T-cell (primary cell): ENCODE results near the gene ZCCHC10. TPM values are rescaled to one million over a fixed set of nuclear protein-coding genes. Genes with fewer than 3 reads are reported as not detected.
A peak's percentile ranks its signal among the peaks of the same experiment; 100 is the strongest.

Source experiments
- ATAC-seq, 4 experiments: fragments of 200-7000 bp in 3 of 4; fragments of 150-1000 bp in 1 of 4; cut with Tn5 transposase; replicated peaks in 1 of 4; 1 replicate in 3 of 4; 2 replicates in 1 of 4; pipeline ENCODE4 v1.10.0; 2021; ENCODE audit warnings: moderate library complexity in 3 of 4, mild to moderate bottlenecking in 2 of 4, moderate number of reproducible peaks in 1 of 4
- CTCF ChIA-PET, 2 donors: fragments of 300-600 bp; sonication (Branson Sonifier 250); formaldehyde crosslinking; loops; one replicate each; lab custom pipeline; 2022; ENCODE audit warnings: antibody characterized with exemption in 2 of 2; lab: Charles Lee
- POLR2A ChIA-PET, 2 donors: fragments of 300-600 bp; sonication (Branson Sonifier 250); formaldehyde crosslinking; loops; one replicate each; lab custom pipeline; 2022; ENCODE audit warnings: antibody characterized with exemption in 2 of 2; lab: Charles Lee
- DNase-seq, 35 experiments: peaks; one replicate each; pipeline versions ENCODE4 v3.0.0 to v3.0.0-alpha.2; 2013 to 2023
- H3K27ac ChIP-seq: one replicate; pipeline ENCODE4 v1.5.1; 2013; ENCODE audit warnings: low read length
- H3K27me3 ChIP-seq, 2 experiments: replicated peaks in 1 of 2; 1 replicate in 1 of 2; 2 replicates in 1 of 2; pipeline versions ENCODE4 v1.6.1 to v1.7.0; 2013; ENCODE audit warnings: low read length in 1 of 2, mixed read lengths in 1 of 2; ENCODE audit not compliant: control insufficient read depth in 2 of 2, insufficient read depth in 2 of 2; ENCODE audit errors: extremely low read depth in 1 of 2
- H3K36me3 ChIP-seq, 2 donors: 1 replicate in 1 of 2; 2 replicates in 1 of 2; pipeline versions ENCODE4 v1.6.1 to v1.7.0; 2013; ENCODE audit warnings: low read length in 1 of 2; ENCODE audit not compliant: control insufficient read depth in 2 of 2, insufficient read depth in 1 of 2; ENCODE audit errors: extremely low read depth in 1 of 2
- H3K4me1 ChIP-seq, 2 experiments: 1 replicate in 1 of 2; 2 replicates in 1 of 2; pipeline versions ENCODE4 v1.6.1 to v1.7.0; 2013; ENCODE audit warnings: low read length in 2 of 2, mixed read lengths in 1 of 2; ENCODE audit not compliant: insufficient read depth in 2 of 2, control insufficient read depth in 1 of 2; ENCODE audit errors: extremely low read depth in 1 of 2
- H3K4me3 ChIP-seq, 2 donors: 1 replicate in 1 of 2; 2 replicates in 1 of 2; pipeline versions ENCODE4 v1.5.1 to v1.7.0; 2013; ENCODE audit warnings: mild to moderate bottlenecking in 2 of 2, low read length in 1 of 2, moderate library complexity in 1 of 2; ENCODE audit not compliant: control insufficient read depth in 1 of 2; ENCODE audit errors: extremely low read depth in 1 of 2
- H3K9me3 ChIP-seq: 2 replicates; pipeline ENCODE4 v1.7.0; 2013
- H3K27ac Mint-ChIP-seq, 2 donors: one replicate each; pipeline ENCODE4 v1.8.0; 2020 to 2021; ENCODE audit warnings: mild to moderate bottlenecking in 2 of 2, mixed read lengths in 2 of 2
- H3K27me3 Mint-ChIP-seq, 2 donors: one replicate each; pipeline ENCODE4 v1.8.0; 2021 to 2022; ENCODE audit warnings: mixed read lengths in 2 of 2
- H3K36me3 Mint-ChIP-seq: one replicate; pipeline ENCODE4 v1.8.0; 2021; ENCODE audit warnings: mixed read lengths
- H3K4me1 Mint-ChIP-seq, 3 donors: one replicate each; pipeline ENCODE4 v1.8.0; 2020 to 2022; ENCODE audit warnings: mixed read lengths in 3 of 3, mild to moderate bottlenecking in 1 of 3
- H3K4me3 Mint-ChIP-seq, 3 donors: one replicate each; pipeline ENCODE4 v1.8.0; 2020 to 2022; ENCODE audit warnings: mild to moderate bottlenecking in 3 of 3, mixed read lengths in 3 of 3, moderate library complexity in 3 of 3
- H3K9me3 Mint-ChIP-seq, 3 donors: one replicate each; pipeline ENCODE4 v1.8.0; 2020 to 2022; ENCODE audit warnings: mixed read lengths in 3 of 3
- WGBS: methylation state at CpG from one replicate; pipeline ENCODE4 v1.1.5; 2013; ENCODE audit warnings: missing lambda C conversion rate; ENCODE audit not compliant: insufficient coverage; 5-methylcytosine and 5-hydroxymethylcytosine counted together
- total RNA-seq, 35 experiments: library from RNA in 6 of 35; stranded (reverse) in 6 of 35; fragments of 120-200 nt in 1 of 35; gene quantifications; one replicate each; pipeline versions ENCODE4 v1.2.1 to v1.2.4 and lab custom pipeline; 2013 to 2026

The ZCCHC10 gene
- 10 to 100 TPM; 15.6 to 19.5 (median 16.3) TPM for total RNA-seq
- 14.2 TPM for total RNA-seq (2013)
- 11.1 to 43.0 (median 22.4) reads per million in 29 experiments for total RNA-seq (lab: John Stamatoyannopoulos, UW)

GRCh38 chr5:133025804-133026663 is at the start of gene ZCCHC10:
ZCCHC10 (minus strand) TSS chr5:133026549; CDS start chr5:133026537, 12 bp downstream.
- CTCF ChIA-PET, result no interaction called here
- Mint-ChIP-seq H3K4me1 (peaks cover 19 to 29% (median 24%) of the 10 kb centered on the region in 3 donors), H3K27ac (peak within 1 kb of the TSS; percentile 88 to 89), H3K27me3 (no peaks in the 10 kb centered on the region), H3K36me3 (peaks cover 6% of the 10 kb centered on the region), H3K9me3 (no peaks in the 10 kb centered on the region), H3K4me3 (peak within 1 kb of the TSS; percentile 93 to 96 (median 94))
- Histone ChIP-seq H3K36me3 (peaks cover 0 to 5% of the 10 kb centered on the region in 2 donors), H3K27ac (peak within 1 kb of the TSS; percentile 88), H3K4me3 (peak within 1 kb of the TSS; percentile 91 to 92), H3K9me3 (no peaks in the 10 kb centered on the region), H3K4me1 (peaks cover 3 to 11% of the 10 kb centered on the region in 2 experiments), H3K27me3 (peaks cover 0 to under 1% of the 10 kb centered on the region in 2 experiments)
- WGBS, result under 1% methylated on average over 52 of the region's 53 CpGs
- POLR2A ChIA-PET, result interaction anchor here in 1 of 2 donors (0.7 to 1.5 kb wide), 2 partner anchors 25 to 66 kb away, joined by 3 to 4 read pairs; no protein-coding TSS in a partner anchor
- DNase-seq (peak; percentile 78 to 93 (median 87)), ATAC-seq (peak; percentile 99 to 100 (median 100))

DNA sequence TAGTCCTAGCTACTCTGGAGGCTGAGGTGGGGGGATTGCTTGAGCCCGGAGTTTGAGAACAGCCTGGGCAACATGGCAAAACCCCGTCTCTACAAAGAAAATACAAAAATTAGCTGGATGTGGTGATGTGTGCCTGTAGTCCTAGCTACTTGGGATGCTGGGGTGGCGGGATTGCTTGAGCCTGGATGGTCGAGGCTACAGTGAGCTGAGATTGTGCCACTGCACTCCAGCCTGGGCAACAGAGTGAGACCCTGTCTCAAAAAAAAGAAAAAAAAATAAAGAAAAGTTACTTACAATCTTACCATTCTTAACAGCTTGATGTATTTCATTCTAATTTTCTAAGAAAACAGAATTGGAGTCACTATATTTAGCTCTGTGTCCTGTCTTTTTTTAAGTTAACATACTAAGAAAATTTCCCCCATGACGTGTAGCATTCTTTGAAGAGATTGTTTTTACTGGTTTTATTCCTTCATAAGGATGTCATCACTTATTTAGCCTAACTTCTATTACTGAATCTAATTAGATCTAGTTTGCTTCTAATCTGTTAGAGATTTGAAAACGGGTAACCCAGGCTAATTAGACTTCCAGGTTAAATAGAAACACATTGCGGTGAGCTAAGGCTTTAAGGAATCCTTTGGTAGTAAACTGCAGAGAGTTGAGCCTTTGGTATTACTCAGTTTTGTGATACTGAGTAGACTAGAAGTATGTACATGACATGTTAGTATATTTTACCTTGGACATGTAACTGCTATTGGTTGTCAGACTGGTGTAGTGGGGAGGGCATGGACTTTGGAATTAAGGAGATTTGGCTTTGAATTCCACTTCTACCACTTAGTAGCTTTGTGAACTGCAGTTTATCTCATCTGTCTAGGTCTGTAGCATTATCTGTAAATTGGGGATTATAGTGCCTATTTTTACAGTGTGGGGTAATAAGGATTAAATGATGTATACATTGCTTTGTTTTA is 49.5 kb upstream of the ZCCHC10 start:
- POLR2A ChIA-PET, result interaction anchor here in 1 of 2 donors (0.6 kb wide), 1 partner anchor 54 kb away, joined by 3 read pairs; no protein-coding TSS in a partner anchor
- DNase-seq (no peak), ATAC-seq (no peak)
- Histone ChIP-seq H3K27ac (no peak overlapping the region), H3K4me1 (no peaks in the 10 kb centered on the region), H3K4me3 (no peak overlapping the region), H3K9me3 (no peaks in the 10 kb centered on the region), H3K27me3 (no peaks in the 10 kb centered on the region), H3K36me3 (peaks cover 3 to 78% of the 10 kb centered on the region in 2 donors)
- Mint-ChIP-seq H3K4me3 (no peak overlapping the region), H3K4me1 (peaks cover 16 to 20% (median 16%) of the 10 kb centered on the region in 3 donors), H3K36me3 (peaks cover 52% of the 10 kb centered on the region), H3K27me3 (no peaks in the 10 kb centered on the region), H3K9me3 (no peaks in the 10 kb centered on the region), H3K27ac (no peak overlapping the region)
- CTCF ChIA-PET, result no interaction called here
- WGBS, result 100% methylated on average over 3 of the region's 7 CpGs

- ATAC-seq (no peak), DNase-seq (no peak)
- CTCF ChIA-PET, result interaction anchor here in 1 of 2 donors (0.7 kb wide), 1 partner anchor 1122 kb away, joined by 5 read pairs; no protein-coding TSS in a partner anchor
- no peak overlapping the region for H3K4me3 Mint-ChIP-seq
- peaks cover 7 to 89% of the 10 kb centered on the region in 2 donors for H3K36me3 ChIP-seq
- H3K4me1 ChIP-seq, result no peaks in the 10 kb centered on the region
- POLR2A ChIA-PET, result interaction anchor here in 1 of 2 donors (0.5 kb wide), 1 partner anchor 9 kb away, joined by 3 read pairs; no protein-coding TSS in a partner anchor
- 94% methylated on average over 2 of the region's 4 CpGs for WGBS
- no peak overlapping the region for H3K27ac ChIP-seq
- no peaks in the 10 kb centered on the region for H3K27me3 ChIP-seq
- peaks cover 5 to 19% (median 9%) of the 10 kb centered on the region in 3 donors for H3K4me1 Mint-ChIP-seq
- H3K4me3 ChIP-seq, result no peak overlapping the region
- peaks cover 72% of the 10 kb centered on the region for H3K36me3 Mint-ChIP-seq
- H3K9me3 ChIP-seq, result no peaks in the 10 kb centered on the region
- no peaks in the 10 kb centered on the region for H3K9me3 Mint-ChIP-seq
- no peak overlapping the region for H3K27ac Mint-ChIP-seq
- H3K27me3 Mint-ChIP-seq, result no peaks in the 10 kb centered on the region
Measured at GRCh38 chr5:133072021-133072420, 45.7 kb upstream of the ZCCHC10 start.

DNA sequence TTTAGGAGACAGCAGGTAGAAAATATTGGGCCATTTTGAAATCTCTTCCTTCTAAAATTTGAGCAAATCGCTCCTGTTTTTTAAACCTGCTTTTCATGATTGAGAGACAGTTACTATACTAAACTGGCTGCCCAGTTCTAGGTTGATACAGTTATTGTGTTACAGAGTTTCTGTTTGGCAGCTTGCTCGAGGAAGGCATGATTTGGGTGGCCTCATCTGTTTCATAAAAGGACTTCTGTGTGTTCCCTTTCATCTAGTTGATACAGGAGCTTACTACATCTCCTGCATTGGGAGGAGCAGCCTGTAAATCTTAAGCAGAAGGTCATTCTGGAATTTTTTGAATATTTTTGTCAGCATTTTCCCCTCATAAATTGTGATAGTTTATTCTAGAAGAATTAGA is 39.7 kb upstream of the ZCCHC10 start:
- no peaks in the 10 kb centered on the region for H3K27me3 ChIP-seq
- H3K27ac Mint-ChIP-seq, result no peak overlapping the region
- no peak overlapping the region for H3K4me3 Mint-ChIP-seq
- no peaks in the 10 kb centered on the region for H3K9me3 Mint-ChIP-seq
- H3K4me1 ChIP-seq, result peaks cover 5 to 16% of the 10 kb centered on the region in 2 experiments
- H3K4me1 Mint-ChIP-seq, result peaks cover 30 to 46% (median 32%) of the 10 kb centered on the region in 3 donors
- no peak overlapping the region for H3K27ac ChIP-seq
- WGBS, result no CpG with 5 or more reads among the region's 2 CpGs
- POLR2A ChIA-PET, result no interaction called here
- H3K4me3 ChIP-seq, result no peak overlapping the region
- peaks cover 6 to 52% of the 10 kb centered on the region in 2 donors for H3K36me3 ChIP-seq
- CTCF ChIA-PET, result no interaction called here
- H3K36me3 Mint-ChIP-seq, result peaks cover 52% of the 10 kb centered on the region
- DNase-seq (no peak), ATAC-seq (no peak)
- no peaks in the 10 kb centered on the region for H3K9me3 ChIP-seq
- no peaks in the 10 kb centered on the region for H3K27me3 Mint-ChIP-seq

DNA sequence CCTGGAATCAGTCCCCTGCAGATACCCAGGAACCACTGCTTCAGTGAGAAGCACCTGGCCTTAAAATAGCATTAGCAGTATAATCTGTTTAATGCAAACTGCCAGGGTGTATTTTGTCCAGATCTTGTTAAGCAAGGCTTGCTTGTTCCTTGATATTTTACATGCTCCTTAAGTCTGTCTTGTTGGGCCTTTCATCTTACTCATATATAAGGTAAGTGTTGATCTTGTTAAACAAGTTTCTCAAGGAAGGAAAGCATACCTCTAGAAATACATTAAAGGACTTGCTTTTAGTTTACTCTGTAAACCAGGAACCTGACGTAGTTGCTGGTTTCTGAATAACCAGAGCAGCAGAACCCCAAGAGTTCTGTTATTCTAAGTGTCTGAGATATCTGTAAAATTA is 39.1 kb upstream of the ZCCHC10 start:
- no peak for DNase-seq
- Mint-ChIP-seq H3K27me3 (no peaks in the 10 kb centered on the region), H3K36me3 (peaks cover 47% of the 10 kb centered on the region), H3K9me3 (no peaks in the 10 kb centered on the region), H3K4me1 (peaks cover 32 to 47% (median 34%) of the 10 kb centered on the region in 3 donors), H3K27ac (no peak overlapping the region), H3K4me3 (no peak overlapping the region)
- Histone ChIP-seq H3K4me1 (peaks cover 5 to 17% of the 10 kb centered on the region in 2 experiments), H3K4me3 (no peak overlapping the region), H3K27me3 (no peaks in the 10 kb centered on the region), H3K9me3 (no peaks in the 10 kb centered on the region), H3K27ac (no peak overlapping the region), H3K36me3 (peaks cover 4 to 47% of the 10 kb centered on the region in 2 donors)
- POLR2A ChIA-PET, result no interaction called here
- 83% methylated on average over 1 of the region's 1 CpG for WGBS
- ATAC-seq, result no peak
- CTCF ChIA-PET, result no interaction called here
